DMS 273 (cell line): ENCODE measurements around the gene B3GAT3.
A peak's percentile ranks its signal among the peaks of the same experiment; 100 is the strongest.
"Not testable (repeated sequence)": the region's sequence is repeated elsewhere in the genome, so short reads cannot be mapped to it uniquely, and the experiment has no call there.

Source experiments
- DNase-seq: peaks from one replicate; lab custom pipeline; 2025; ENCODE audit not compliant: unreplicated experiment; lab: John Stamatoyannopoulos, UW

The B3GAT3 gene

GRCh38 chr11:62604460-62605120, 17.2 kb downstream of the B3GAT3 start:
- DNase-seq: peak; percentile 33

- no peak for DNase-seq
These were observed 17.9 kb downstream of the B3GAT3 start for GRCh38 chr11:62603776-62604299.

- DNase-seq: no peak
These were observed 18.7 kb downstream of the B3GAT3 start for GRCh38 chr11:62603072-62603408.

DNA sequence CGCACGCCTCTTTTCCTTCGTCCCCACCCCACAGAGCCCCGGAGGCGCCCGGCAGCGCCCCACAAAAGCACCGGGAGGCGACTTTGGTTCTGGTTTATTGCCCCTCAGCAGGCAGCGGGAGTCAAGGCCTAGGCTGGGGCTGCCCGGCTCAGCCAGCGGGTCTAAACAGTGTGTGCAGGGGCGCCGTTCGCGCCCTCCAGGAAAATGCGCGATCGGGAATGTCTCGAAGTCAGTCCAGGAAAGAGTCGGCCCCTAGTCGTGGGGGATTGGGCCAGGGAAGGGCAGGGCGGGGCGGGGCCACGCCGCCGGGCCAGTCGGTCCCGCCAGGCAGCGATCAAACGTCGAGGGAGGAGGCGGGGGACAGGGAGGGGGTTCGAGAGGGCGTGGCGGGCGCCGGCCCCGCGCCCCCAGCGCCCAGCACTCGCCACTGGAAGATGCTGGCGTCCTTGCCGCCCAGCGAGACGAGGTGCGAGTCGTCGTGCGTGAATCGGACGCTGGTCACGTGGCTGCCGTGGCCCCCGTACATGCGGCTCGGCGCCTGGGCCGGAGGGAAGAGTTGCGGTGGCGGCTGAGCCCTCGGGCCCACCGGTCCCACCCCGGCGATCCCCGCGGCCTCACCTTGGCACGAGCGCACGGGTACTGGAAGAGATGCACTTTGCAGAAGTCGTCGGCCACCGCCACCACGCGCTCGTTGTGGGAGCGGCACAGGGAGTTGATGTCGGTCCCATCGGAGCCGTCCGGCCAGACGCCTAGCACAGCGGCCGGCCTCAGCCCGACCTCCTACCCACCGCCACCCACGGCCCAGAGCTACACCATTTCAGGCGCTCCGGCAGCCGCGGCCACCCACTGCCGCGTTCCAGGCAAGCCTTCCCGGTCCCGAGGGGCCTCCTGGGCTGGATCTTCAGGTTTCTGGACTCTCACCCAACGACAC, 19.4 kb downstream of the B3GAT3 start:
- peak; percentile 77 for DNase-seq

DNA sequence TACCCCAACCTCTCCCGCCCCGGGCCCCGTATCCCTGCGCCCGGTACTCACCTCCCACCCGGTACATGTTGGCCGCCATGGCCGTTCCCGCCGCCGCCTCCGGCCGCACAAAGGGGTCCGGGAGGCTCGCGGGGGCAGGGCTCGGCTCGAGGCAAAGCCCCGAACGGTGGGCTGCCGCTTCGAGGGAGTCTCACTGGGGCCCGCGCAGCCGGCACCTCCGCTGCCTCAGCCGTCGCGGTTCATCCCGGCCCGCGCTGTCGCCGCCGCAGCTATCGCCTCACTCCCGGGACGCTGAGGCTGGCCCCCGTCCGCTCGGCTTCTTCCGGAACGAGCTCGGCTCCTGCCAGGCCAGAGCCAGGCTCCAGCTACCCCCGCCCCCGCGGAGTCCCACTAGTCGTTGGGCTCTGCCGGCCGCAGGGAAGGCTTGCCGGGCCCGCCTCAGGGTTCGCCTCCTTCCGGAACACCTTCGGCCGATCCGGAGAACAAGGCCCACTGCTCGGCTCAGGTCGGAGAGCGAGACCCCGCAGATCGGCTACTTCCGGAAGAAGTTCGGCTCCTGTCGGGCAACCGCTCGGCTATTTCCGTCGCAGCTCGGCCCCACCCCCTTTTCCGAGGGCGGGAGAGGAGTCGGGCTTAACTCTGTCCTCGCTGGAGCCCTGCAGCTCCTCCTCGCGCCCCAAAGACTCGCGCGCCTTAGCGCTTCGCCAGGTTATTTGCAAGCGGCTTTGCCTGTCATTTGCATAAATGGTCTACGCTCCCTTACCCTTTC, 20.2 kb downstream of the B3GAT3 start, which contains the start of gene MTA2:
Gene MTA2, minus strand, starts transcription at position 494 of the 769 bp plus-strand sequence. Its CDS starts 415 bp downstream, at position 79.
- peak; percentile 98 for DNase-seq

DNA sequence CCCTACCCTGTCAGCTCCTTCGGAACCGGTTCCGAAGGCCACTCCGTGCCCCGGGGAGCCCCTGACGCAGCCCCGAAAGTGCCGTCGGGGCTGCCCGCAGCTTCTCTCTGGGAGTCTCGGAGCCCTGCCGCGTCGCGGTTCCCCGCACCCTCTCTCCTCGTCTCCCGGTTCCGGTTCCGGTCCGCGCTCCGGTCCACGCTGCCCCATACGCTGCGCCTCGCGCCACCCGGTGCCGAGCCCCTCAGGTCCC, 20.7 kb downstream of the B3GAT3 start:
- peak; percentile 48 for DNase-seq

DNA sequence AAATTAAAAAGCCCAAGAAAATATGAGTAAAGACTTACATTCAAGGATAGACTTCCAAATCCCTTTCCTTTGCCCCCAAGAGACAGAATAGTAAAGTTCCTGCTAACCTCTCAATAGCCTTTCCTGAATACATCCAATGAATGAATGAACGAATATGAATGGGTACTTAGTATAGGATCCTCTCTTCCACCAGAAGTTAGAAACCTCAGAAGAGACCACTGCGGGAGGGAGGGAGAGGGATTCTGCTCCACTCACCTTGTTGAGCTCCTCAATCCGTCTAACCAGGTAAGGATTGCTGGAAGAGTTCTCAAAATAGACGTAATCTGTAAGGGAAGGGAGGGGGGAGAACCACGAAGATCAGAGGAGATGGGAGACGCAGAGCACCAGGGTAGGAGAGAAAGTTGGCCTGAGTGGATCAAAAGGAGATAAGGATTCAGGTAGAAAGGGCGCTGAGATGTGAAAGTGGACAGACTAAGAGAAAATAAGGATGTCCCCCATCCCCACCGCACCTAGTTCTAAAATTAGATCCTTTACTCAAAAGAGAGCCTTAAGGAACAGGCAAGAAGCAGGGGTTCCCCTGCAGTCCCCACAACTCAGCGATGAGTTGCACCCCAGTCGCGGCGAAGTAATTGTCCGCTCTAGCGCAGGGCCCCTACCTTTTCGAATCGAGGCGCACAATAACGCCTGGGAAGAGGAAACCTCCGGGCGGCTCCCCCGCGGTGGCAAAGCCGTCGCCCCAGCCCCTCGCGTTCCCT, 21.2 kb downstream of the B3GAT3 start:
- no peak for DNase-seq

DNA sequence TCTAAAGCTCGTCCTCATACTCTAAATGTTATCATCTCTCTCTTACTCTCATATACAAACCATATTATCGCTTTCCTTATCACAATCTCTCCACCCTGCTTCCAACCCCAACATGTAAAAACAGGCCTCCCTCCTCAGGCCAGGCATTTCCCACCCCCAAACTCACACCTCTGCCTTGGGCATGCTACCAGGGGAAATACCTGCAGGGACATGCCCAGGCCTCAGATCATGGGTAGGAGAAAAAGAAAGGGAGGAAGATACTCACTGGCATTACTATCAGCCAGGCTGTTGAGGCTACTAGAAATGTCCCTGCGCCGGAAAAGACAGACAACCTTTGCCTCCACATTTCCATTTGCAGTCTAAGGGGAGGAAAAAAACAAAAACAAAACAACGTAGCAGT, 21.9 kb downstream of the B3GAT3 start:
- no peak for DNase-seq

DNA sequence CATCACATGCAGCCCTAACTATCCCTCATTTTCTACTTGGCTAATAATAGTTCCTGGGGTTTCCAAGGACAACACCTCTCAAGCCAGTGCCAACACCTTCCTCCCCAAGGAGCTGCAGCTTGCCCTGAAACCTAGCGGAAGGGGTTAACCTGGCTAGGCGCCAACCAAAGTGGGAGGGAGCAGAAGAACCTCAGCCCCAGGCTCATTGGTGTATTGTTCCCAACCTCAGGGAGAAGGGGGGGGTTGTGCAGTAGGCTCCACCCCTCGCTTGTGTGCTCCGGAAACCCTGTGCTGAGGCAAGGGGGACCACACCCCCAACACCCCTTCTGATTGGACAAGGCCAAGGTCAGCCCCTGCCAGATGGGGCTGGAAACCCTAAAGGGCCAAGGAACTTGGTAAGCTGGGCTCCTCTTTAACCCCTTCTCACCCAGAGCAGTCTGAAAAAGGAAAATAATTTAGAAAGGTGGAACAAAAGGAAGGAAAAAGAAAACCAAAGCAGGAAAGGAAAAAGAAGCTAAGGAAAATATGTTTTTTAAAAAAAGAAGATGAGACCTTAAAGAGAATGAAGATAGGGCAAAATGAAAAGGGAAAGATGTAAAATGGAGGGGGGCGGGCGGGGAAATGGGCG, 22.6 kb downstream of the B3GAT3 start:
- peak; percentile 95 for DNase-seq

- DNase-seq: no peak
These were observed 26.7 kb downstream of the B3GAT3 start for GRCh38 chr11:62595124-62595523.

DNA sequence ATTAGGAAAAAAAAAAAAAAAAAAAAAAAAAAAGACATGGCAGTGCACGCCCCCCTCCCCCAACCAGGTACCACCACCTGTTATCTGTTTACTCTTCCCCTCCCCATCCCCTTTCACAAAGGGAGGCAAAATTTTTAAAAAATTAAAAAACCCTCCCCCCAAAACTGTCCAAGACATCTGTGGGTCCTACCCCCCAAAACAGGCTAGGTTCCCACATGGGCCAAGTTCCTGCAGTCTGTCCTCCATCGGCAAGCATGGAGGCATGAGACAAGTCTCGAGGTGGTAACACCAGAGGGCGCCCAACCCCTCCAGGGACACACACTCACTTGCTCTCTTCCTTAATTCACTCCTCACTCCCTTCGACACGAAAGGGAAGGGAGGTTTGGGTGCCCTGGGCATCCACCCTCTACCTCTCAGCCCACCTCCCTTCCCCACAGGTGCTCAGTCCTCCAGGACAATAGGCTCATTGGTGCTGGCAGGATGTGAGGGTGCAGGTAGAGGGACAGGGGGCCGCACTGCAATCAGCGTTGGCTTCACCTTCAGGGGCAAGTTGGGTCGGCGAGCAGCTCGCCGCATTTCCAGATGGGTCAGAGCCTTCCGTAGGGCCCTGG, 28.2 kb downstream of the B3GAT3 start:
- peak; percentile 87 for DNase-seq

DNA sequence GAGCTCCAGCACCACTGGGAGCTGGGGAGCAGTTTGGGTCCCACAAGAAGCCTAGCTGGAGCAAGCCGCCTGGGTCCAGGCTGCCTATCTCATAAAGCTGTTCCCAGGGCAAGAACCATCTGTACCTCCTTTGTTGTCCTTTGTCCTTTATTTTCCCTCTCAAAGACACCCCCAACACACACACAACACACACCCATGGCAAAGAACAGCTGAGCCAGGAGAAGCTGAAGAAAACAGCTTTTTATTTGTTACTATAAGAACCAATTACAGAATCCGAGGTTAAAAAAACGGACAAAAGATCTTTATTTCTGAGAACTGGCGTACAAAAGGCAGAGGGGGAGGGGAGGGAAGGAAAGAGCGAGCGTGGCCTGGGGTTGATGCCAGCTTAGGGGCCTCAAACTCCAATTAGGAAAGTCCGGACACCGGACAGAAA, 28.8 kb downstream of the B3GAT3 start:
- DNase-seq: no peak

DNA sequence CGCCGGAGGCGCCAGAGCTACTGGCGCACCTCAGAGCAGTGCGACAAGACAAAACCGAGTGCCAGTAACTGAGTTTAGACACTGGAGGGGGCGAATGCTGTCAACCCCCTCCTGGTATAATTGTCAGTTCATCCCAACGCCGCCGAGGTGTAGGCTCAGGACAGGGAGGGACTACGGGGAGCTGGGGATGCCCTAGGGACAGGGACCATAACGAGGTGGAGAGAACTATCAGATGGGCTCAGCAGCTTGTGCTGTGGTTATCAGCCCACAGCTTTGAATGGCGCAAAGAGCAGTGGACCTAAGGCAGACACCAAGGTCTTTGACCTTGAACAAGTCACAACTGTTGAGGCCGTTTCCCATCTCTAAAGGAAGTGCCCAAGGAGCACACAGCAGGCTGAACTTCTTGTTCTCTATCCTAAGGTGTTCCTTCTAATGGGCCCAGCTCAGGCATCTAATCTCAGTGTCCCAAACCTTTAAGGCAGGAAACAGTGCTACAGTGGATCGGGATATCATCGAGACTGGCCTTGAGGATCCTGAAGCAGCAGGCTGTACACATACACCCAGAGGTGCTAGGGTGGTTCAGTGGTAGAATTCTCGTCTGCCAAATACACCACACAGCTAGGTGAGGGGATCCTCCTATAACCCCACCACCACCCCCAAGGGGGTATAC, 29.5 kb downstream of the B3GAT3 start:
- DNase-seq: no peak

GRCh38 chr11:62591448-62592145, 30.2 kb downstream of the B3GAT3 start, which contains the start of gene TUT1:
Gene TUT1 (minus strand): TSS chr11:62591523. CDS start chr11:62591485, 38 bp downstream.
- peak; percentile 99 for DNase-seq

DNA sequence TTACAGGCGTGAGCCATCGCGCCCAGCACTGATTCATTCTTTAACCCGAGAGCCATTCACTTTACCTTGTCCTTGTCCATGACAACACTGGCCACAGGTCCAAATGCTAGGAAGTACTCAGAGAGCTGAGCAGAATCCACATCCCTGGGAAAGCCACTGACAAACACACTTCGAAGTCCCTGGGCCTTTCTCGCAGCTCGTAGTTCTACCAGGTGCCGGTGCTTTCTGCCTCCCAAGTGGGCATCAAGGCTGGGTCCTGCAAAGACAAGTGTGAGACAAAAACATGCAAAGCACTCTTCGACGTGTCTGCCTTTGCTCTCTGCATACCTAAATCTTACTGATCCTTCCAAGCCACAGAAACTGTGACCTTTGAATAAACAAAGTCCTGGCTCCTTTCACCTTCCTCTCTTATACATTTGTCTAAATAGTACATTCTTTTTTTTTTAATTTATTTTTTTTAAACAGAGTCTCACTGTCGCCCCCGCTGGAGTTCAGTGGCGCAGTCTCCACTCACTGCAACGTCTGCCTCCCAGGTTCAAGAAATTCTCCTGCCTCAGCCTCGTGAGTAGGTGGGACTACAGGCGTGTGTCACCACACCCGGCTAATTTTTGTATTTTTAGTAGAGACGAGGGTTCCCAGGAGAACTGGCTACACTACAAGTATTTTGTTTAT, 32.7 kb downstream of the B3GAT3 start:
- DNase-seq: no peak

GRCh38 chr11:62585356-62585755, 36.4 kb downstream of the B3GAT3 start:
- not testable (repeated sequence) for DNase-seq

DNA sequence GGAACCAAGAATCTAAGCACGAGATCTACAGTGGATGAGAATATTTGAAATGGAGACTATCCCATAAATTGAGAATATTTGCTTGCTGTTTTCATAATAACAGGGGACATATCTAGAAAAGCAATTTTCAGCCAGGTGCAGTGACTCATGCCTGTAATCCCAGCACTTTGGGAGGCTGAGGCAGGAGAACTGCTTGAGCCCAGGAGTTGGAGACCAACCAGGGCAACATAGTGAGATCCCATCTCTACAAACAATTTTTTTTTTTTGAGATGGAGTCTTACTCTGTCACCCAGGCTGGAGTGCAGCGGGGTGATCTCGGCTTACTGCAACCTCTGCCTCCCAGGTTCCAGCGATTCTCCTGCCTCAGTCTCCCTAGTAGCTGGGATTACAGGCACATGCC, 40.1 kb downstream of the B3GAT3 start:
- not testable (repeated sequence) for DNase-seq
